ENCODE results near the gene SFTPB.

- TF ChIP-seq RARB (CRISPR knock-in tag; IDR thresholded peaks at IDR 0.05) (no peak), PPARA (CRISPR knock-in tag; IDR thresholded peaks at IDR 0.05; ENCODE audit: borderline replicate concordance) (no peak), ARNTL (CRISPR knock-in tag; IDR thresholded peaks at IDR 0.05; ENCODE audit: borderline replicate concordance, low read depth) (no peak), ZFP30 (CRISPR knock-in tag; IDR thresholded peaks at IDR 0.05) (no peak), TCF4 (CRISPR knock-in tag; IDR thresholded peaks at IDR 0.05; ENCODE audit: borderline replicate concordance) (no peak), ZC3H10 (CRISPR knock-in tag; IDR thresholded peaks at IDR 0.05) (no peak), ZNF8 (CRISPR knock-in tag; IDR thresholded peaks at IDR 0.05) (no peak), OSR1 (CRISPR knock-in tag; IDR thresholded peaks at IDR 0.05) (no peak)
- TF ChIP-seq, protein P1, sequence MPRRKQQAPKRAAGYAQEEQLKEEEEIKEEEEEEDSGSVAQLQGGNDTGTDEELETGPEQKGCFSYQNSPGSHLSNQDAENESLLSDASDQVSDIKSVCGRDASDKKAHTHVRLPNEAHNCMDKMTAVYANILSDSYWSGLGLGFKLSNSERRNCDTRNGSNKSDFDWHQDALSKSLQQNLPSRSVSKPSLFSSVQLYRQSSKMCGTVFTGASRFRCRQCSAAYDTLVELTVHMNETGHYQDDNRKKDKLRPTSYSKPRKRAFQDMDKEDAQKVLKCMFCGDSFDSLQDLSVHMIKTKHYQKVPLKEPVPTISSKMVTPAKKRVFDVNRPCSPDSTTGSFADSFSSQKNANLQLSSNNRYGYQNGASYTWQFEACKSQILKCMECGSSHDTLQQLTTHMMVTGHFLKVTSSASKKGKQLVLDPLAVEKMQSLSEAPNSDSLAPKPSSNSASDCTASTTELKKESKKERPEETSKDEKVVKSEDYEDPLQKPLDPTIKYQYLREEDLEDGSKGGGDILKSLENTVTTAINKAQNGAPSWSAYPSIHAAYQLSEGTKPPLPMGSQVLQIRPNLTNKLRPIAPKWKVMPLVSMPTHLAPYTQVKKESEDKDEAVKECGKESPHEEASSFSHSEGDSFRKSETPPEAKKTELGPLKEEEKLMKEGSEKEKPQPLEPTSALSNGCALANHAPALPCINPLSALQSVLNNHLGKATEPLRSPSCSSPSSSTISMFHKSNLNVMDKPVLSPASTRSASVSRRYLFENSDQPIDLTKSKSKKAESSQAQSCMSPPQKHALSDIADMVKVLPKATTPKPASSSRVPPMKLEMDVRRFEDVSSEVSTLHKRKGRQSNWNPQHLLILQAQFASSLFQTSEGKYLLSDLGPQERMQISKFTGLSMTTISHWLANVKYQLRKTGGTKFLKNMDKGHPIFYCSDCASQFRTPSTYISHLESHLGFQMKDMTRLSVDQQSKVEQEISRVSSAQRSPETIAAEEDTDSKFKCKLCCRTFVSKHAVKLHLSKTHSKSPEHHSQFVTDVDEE (CRISPR knock-in tag; IDR thresholded peaks at IDR 0.05), result no peak
- TF ChIP-seq, protein P2, sequence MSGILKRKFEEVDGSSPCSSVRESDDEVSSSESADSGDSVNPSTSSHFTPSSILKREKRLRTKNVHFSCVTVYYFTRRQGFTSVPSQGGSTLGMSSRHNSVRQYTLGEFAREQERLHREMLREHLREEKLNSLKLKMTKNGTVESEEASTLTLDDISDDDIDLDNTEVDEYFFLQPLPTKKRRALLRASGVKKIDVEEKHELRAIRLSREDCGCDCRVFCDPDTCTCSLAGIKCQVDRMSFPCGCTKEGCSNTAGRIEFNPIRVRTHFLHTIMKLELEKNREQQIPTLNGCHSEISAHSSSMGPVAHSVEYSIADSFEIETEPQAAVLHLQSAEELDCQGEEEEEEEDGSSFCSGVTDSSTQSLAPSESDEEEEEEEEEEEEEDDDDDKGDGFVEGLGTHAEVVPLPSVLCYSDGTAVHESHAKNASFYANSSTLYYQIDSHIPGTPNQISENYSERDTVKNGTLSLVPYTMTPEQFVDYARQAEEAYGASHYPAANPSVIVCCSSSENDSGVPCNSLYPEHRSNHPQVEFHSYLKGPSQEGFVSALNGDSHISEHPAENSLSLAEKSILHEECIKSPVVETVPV (CRISPR knock-in tag; IDR thresholded peaks at IDR 0.05), result no peak
- TF ChIP-seq, protein P3, sequence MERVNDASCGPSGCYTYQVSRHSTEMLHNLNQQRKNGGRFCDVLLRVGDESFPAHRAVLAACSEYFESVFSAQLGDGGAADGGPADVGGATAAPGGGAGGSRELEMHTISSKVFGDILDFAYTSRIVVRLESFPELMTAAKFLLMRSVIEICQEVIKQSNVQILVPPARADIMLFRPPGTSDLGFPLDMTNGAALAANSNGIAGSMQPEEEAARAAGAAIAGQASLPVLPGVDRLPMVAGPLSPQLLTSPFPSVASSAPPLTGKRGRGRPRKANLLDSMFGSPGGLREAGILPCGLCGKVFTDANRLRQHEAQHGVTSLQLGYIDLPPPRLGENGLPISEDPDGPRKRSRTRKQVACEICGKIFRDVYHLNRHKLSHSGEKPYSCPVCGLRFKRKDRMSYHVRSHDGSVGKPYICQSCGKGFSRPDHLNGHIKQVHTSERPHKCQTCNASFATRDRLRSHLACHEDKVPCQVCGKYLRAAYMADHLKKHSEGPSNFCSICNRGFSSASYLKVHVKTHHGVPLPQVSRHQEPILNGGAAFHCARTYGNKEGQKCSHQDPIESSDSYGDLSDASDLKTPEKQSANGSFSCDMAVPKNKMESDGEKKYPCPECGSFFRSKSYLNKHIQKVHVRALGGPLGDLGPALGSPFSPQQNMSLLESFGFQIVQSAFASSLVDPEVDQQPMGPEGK (CRISPR knock-in tag; IDR thresholded peaks at IDR 0.05; ENCODE audit: borderline replicate concordance), result no peak
Observed at GRCh38 chr2:85681776-85682175, 13.8 kb upstream of the SFTPB start.
